ENCODE data around the gene CARD6.
"Not testable (repeated sequence)": the region's sequence is repeated elsewhere in the genome, so short reads cannot be mapped to it uniquely, and the experiment has no call there.

The CARD6 gene

GRCh38 chr5:40828021-40828631 lies 13.0 kb upstream of the CARD6 start:
- DNase-seq = no peak

DNA sequence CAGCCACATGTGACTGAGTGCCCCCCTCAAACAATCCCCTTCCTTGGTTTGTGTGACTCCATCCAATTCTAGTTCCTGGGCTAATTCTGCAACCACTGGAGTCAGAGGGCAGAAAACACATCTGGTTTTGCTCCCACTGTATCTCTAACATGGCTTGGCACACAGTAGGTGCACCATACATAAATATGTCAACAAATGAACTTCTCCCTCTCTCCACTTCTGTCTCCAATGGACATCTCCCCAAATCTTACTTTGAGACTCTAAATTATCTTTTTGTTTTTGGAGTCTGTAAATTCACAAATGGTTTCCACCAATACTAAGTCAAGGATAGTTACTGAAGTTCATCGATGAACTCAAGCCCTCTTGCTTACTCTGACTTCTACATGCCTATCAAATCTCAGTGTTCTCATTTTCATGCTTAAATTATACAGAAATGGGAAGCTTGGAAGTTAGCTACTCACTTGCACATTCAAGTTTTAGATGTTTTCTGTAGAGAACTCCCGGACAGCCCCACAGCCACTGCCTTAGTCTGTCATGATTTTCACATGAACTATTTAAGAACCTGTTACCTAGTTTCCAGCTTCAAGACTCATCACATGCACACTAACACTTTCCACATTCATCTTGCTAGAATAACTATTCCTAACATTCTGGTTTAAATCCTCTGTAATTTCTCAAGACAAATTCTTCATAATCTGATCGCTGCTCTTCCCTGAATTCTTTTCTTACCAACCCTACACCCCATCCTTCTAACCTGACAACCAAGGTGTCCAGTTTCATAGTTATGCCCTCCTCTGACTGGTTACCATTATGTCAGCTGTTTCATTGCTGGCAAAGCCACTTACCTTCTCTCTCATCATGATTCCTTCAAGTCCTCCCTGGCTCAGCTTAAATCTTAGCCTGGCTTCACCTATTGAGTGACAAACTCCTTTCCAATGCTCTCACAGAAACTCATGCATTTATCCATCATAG lies 12.2 kb upstream of the CARD6 start:
- DNase-seq = no peak

- DNase-seq = no peak
These were observed 11.2 kb upstream of the CARD6 start for GRCh38 chr5:40829748-40830533.

- peak; percentile 44 for DNase-seq
These were observed 9.6 kb upstream of the CARD6 start for GRCh38 chr5:40831346-40832210.

DNA sequence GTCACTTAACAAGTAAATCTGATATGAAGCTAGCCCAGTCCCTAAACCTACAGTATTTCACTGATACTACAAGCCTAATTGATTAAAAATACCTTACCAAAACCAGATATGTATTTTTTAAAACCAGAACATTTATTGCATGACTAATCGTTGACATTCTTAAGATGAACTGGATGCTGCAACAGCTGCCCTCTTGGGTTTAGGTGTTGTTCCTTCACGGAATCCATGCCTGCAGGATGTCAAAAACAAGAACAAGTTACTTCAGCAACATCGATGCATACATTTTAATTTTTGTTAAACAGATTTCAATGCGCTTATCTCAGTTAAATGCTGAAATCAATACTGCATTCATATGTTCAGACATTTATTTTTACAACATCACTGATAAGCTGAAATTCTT lies 8.8 kb upstream of the CARD6 start:
- DNase-seq = no peak

- DNase-seq = no peak
These were observed 7.4 kb upstream of the CARD6 start for GRCh38 chr5:40833712-40834229.

- DNase-seq = peak; percentile 42
These were observed 6.7 kb upstream of the CARD6 start for GRCh38 chr5:40834391-40834848.

DNA sequence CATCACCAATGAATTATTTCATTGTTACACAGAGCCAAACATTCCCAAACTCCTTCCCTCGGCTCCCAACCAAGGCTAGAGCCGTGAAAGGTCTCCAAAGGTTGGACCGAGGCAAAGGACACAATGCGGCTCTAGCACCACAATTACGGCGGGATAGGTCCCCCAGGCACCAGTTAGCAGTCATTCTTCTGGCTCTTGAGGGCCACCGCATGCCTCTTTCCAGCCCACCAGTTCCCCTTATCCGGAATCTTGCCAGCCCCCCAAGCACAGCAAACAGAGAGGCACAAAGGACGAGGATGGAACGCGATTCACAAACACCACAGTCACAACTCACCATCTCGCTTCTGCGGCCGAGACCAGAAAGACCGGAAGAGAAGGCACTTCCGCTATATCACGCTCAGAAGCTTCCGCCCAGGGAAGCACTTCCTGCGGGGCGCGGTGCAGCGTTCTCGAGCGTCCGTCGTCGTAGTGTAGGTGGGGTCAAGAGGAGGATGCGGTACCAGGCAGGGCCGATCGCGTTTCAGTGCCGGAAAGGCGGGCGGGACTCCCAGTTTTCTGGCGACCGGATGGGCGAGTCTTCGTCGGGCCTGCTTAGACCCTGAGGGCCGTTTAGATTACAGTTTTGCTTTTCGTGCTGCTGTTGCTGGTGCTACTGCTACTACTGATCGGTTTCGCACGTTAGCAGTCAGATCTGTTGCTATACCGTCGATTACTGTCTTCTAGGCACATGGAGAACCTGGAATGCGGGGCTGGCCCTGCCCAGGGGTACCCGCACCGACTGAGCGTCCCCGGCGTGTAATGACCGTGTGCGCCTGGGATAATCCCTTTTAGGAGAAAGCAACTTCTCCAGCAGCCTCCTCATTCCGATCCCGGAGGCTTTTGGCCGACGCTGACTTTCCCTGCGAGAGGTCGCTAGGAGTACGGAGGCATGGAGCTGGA lies 6.0 kb upstream of the CARD6 start, which contains the start of gene RPL37:
TSS of gene RPL37 (minus strand) at position 374 of the 939 bp plus-strand sequence. CDS start at position 337, 37 bp downstream.
- DNase-seq = peak; percentile 95

- DNase-seq = no peak
These were observed 3.1 kb upstream of the CARD6 start for GRCh38 chr5:40838086-40838485.

GRCh38 chr5:40842351-40842750 lies 1.2 kb downstream of the CARD6 start:
- DNase-seq = no peak

DNA sequence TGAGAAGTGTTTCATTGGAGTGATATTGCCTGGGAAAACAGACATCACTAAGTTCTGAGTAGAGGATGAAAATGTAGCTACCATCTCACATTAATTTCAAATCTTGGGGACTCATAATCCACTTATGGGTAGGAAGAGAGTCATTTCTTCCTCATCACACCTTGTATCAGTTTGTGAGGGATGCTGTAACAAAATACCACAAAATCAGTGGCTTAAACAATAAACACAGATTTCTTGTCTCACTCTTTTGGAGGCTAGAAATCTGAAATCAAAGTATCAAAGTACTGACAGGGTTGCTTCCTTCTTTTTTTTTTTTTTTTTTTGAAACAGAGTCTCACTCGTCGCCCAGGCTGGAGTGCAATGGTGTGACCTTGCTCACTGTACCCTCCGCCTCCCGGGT lies 3.4 kb downstream of the CARD6 start:
- DNase-seq = no peak

GRCh38 chr5:40846371-40846770 lies 5.2 kb downstream of the CARD6 start:
- no peak for DNase-seq

- no peak for DNase-seq
These were observed 6.4 kb downstream of the CARD6 start for GRCh38 chr5:40847525-40847924.

- no peak for DNase-seq
These were observed 12.5 kb downstream of the CARD6 start for GRCh38 chr5:40853632-40854192.

DNA sequence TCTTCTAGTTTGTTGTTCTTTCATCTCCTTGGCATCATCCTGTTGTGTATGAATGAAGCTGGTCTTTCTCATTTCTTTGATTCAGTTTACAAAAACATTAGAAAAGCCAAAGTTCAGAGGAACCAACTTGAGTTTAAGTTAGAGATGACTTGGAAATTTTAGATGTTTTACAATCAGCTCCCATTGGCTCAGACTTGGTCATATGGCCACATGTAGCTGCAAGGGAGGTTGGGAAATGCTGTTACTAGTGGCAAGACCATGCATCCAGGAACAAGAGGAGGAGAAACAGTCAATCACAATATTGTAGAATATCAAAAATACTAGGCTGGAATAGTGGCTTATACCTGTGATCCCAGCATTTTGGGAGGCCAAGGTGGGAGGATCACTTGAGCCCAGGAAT lies 19.5 kb downstream of the CARD6 start:
- DNase-seq = no peak

DNA sequence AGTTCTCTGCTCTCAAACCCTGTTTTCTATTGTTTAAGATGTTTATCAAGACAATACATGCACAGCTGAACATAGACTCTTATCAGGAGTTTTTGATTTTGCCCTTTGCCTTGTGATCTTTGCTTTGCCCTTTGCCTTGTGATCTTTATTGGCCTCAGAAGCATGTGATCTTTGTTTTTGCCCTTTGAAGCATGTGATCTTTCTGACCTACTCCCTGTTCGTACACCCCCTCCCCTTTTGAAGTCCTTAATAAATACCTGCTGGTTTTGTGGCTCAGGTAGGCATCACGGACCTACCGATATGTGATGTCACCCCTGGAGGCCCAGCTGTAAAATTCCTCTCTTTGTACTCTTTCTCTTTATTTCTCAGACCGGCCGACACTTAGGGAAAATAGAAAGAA lies 23.8 kb downstream of the CARD6 start:
- not testable (repeated sequence) for DNase-seq

- DNase-seq = no peak
These were observed 25.7 kb downstream of the CARD6 start for GRCh38 chr5:40866844-40867243.

GRCh38 chr5:40869384-40869783 lies 28.2 kb downstream of the CARD6 start:
- DNase-seq = no peak

GRCh38 chr5:40871177-40871576 lies 30.0 kb downstream of the CARD6 start:
- no peak for DNase-seq

DNA sequence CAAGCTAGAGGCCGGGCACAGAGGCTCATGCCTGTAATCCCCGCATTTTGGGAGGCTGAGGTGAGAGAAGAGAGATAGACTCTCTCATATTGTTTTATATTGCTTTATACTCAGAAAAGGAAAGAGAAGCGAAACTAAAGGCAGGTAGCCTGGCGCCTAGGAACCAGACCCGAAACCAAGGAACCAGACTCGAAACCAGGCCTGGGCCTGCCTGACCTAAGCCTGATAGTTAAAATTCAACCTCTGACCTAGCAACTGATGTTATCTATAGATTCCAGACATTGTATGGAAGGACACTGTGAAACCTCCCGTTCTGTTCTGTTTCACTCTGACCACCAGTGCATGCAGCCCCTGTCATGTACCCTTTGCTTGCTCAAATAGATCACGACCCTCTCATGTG lies 31.1 kb downstream of the CARD6 start:
- DNase-seq = not testable (repeated sequence)
